T47D (cell line): Measurements from ENCODE around the gene ANHX.
A peak's percentile ranks its signal among the peaks of the same experiment; 100 is the strongest.

Experiments
- DNase-seq, 2 experiments: peaks; one replicate each; pipeline versions ENCODE4 v3.0.0 to v3.0.0-alpha.2; 2011 to 2012; ENCODE audit warnings: low read depth in 1 of 2, low spot score in 1 of 2
- JUND ChIP-seq: IDR thresholded peaks from 2 replicates; pipeline ENCODE4 v1.6.1; 2012; ENCODE audit warnings: low read depth
- in situ Hi-C: cut with HindIII; loops from 2 replicates; pipeline ENCODE4 v1.10.0; 2016; ENCODE audit warnings: low sequenced_read_pairs, low pct_unique_long_range_greater_than_20kb

The ANHX gene

DNA sequence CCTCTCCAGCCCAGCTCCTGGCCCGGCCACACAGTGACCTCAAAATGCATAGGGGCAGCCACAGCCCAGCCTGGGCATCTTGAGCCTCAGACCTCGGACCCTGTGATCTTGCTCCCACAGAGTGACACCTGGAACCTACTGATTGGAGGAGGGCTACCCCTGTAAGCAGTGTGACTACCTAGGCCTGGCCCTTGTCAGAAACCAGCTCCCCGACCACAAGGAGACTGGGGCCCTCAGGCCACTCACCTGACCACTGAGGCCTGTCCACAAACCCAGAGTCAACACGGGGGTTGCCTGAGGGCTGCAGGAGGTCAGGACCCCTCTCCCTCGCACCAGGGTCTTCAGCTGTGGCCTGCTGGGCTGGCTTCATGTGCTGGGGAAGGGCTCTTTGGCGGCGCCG, 9.0 kb downstream of the ANHX start:
- in situ Hi-C loops: no loop called here
- TF ChIP-seq JUND: no peak
- DNase-seq: no peak

- in situ Hi-C loops: no loop called here
- DNase-seq: no peak
- TF ChIP-seq JUND: no peak
These were observed 10.2 kb downstream of the ANHX start for GRCh38 chr12:133225527-133225926.

- in situ Hi-C loops: no loop called here
- DNase-seq: no peak
- TF ChIP-seq JUND: no peak
These were observed 13.5 kb downstream of the ANHX start for GRCh38 chr12:133222211-133222610.

DNA sequence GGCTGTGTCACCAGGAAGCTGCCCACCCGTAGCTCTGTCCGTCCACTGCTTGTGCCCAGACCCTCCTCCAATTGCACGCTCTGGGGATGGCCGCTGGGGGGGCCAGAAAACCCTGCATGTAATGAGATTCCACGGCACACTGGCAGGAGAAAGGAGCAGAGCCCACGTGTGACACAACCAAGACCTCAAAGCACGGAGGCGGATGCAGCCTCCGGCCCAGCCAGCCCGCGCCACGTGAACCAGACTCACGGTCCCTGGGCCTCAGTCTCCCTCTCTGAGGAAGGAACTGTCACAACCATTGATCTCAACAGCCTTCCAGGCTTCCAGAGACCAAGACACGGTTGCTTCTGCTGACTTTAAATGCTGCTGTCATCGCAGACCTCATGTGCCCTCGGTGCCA, 14.4 kb downstream of the ANHX start:
- in situ Hi-C loops: no loop called here
- no peak for DNase-seq
- TF ChIP-seq JUND: no peak

GRCh38 chr12:133220521-133220920, 15.2 kb downstream of the ANHX start:
- TF ChIP-seq JUND: no peak
- in situ Hi-C loops: no loop called here
- DNase-seq: no peak

DNA sequence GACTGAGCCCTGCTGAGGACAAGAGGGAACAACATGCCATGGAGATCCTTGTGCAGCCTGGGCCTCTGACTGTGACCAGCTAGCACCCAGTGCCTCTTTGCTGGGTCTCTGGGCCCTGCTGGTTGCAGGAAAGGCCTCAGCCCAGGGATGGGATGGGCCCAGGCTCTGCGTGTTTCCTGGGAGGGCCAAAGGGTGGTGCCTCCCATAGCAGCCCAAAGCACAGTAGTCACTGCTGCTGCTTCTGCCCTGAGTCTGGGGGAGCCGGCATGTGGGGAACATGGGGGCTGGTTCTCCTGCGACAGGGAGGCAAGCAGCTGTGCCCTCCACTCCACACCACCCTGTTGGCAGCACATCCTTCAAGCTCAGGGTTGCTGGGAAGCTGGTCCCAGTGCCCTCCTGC, 18.5 kb downstream of the ANHX start:
- no peak for TF ChIP-seq JUND
- DNase-seq: no peak
- in situ Hi-C loops: no loop called here

GRCh38 chr12:133215724-133216123, 20.0 kb downstream of the ANHX start:
- TF ChIP-seq JUND: no peak

DNA sequence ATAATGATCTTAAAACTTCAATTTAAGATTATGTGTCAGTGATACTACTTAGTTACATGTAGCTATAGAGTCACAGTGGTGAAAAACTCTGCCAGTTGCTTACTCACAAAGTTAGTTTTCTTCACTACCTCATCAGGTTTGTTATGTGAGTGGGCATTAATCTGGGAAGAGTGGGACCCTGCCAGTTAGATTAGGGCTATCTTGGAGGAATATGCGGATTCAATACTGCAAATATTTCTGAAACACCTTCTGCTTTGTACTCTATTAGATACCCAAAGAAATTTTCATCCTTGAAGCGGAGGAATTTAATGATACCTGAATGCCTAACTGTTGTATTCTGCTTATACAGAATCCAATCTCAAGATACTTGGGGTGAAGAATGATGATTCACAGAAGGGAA, 29.3 kb downstream of the ANHX start:
- in situ Hi-C loops: no loop called here
- no peak for DNase-seq
- no peak for TF ChIP-seq JUND

More at GRCh38 chr12:133215724-133216123, 20.0 kb downstream of the ANHX start:
- in situ Hi-C loops: no loop called here
- no peak for DNase-seq

DNA sequence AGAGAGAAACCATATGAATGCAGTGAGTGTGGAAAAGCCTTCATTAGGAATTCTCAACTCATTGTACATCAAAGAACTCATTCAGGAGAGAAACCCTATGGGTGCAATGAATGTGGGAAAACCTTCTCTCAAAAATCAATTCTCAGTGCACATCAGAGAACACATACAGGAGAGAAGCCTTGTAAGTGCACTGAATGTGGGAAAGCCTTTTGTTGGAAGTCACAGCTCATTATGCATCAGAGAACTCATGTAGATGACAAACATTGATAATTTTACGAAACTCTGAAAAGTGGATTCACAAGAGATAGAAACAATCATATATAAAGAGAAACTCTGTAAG, 31.4 kb downstream of the ANHX start:
- peak in 1 of 2 experiments; percentile 33 for DNase-seq
- no peak for TF ChIP-seq JUND
- in situ Hi-C loops: no loop called here

- DNase-seq: peak in 1 of 2 experiments; percentile 52
- TF ChIP-seq JUND: no peak
- in situ Hi-C loops: no loop called here
These were observed 32.1 kb downstream of the ANHX start for GRCh38 chr12:133203344-133204263.

- no peak for TF ChIP-seq JUND
- in situ Hi-C loops: no loop called here
- DNase-seq: peak in 1 of 2 experiments; percentile 41
These were observed 33.0 kb downstream of the ANHX start for GRCh38 chr12:133202493-133203343.

- no peak for TF ChIP-seq JUND
- in situ Hi-C loops: no loop called here
- DNase-seq: no peak
These were observed 33.8 kb downstream of the ANHX start for GRCh38 chr12:133201888-133202287.

DNA sequence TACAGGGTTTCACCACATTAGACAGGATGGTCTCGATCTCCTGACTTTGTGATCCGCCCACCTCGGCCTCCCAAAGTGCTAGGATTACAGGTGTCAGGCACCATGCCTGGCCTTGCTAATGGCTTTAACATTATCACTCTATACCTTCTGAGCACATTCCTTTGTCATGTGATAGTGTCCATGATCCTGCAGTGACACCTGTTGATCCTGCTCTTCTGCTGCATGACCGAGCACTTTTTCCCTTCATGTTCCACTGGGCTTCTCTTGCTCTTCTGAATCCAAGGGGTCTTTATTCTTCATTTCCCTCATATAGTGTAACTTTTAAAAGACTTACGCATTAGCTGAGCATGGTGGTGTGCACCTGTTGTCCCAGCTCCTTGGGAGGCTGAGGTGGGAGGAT, 42.8 kb downstream of the ANHX start:
- DNase-seq: no peak
- in situ Hi-C loops: no loop called here
- TF ChIP-seq JUND: no peak

- in situ Hi-C loops: no loop called here
- no peak for TF ChIP-seq JUND
- peak in 1 of 2 experiments; percentile 89 for DNase-seq
These were observed 45.5 kb downstream of the ANHX start for GRCh38 chr12:133190176-133190575.
